Activated T-helper 9 cell treated with anti-CD3 and anti-CD28 coated beads, Interleukin-2, amount 50 U/mL, for 16 hours (primary cell): ENCODE data around the gene MTX2.

ENCODE experiments used
- DNase-seq: peaks from one replicate; pipeline ENCODE4 v3.0.0-alpha.2; 2020; ENCODE audit warnings: low read depth

The MTX2 gene

GRCh38 chr2:176378323-176378722 is 109.1 kb downstream of the MTX2 start:
- DNase-seq = no peak

GRCh38 chr2:176380341-176380740 is 111.1 kb downstream of the MTX2 start:
- no peak for DNase-seq

- DNase-seq = no peak
Observed at GRCh38 chr2:176383100-176383499, 113.9 kb downstream of the MTX2 start.

- no peak for DNase-seq
Observed at GRCh38 chr2:176383836-176384442, 114.7 kb downstream of the MTX2 start.

- DNase-seq = no peak
Observed at GRCh38 chr2:176385219-176385759, 116.0 kb downstream of the MTX2 start.

GRCh38 chr2:176385838-176386237 is 116.6 kb downstream of the MTX2 start:
- no peak for DNase-seq
